VCaP (cell line): Measurements from ENCODE around the gene SLC35A5.
A peak's percentile ranks its signal among the peaks of the same experiment; 100 is the strongest.
"Not testable (repeated sequence)": the region's sequence is repeated elsewhere in the genome, so short reads cannot be mapped to it uniquely, and the experiment has no call there.

Experiments used
- H3K27ac ChIP-seq: fragments of 450-650 bp; 2 replicates; pipeline ENCODE4 v1.5.1; 2017
- CTCF ChIP-seq: fragments of 450-650 bp; conservative IDR thresholded peaks from 2 replicates; pipeline ENCODE4 v1.5.1; 2017; ENCODE audit warnings: mild to moderate bottlenecking, moderate library complexity

SLC35A5 gene

GRCh38 chr3:112561484-112561733 is 436 bp upstream of the SLC35A5 start:
- peak overlapping the region; percentile 85 for H3K27ac ChIP-seq
- no peak for TF ChIP-seq CTCF

- H3K27ac ChIP-seq: not testable (repeated sequence)
Measured at GRCh38 chr3:112564247-112564939, 2.5 kb downstream of the SLC35A5 start.

- H3K27ac ChIP-seq: no peak overlapping the region
- TF ChIP-seq CTCF: no peak
Measured at GRCh38 chr3:112564940-112565305, 3.1 kb downstream of the SLC35A5 start.

GRCh38 chr3:112568642-112569041 is 6.8 kb downstream of the SLC35A5 start:
- no peak overlapping the region for H3K27ac ChIP-seq

GRCh38 chr3:112569265-112569664 is 7.4 kb downstream of the SLC35A5 start:
- H3K27ac ChIP-seq: no peak overlapping the region
- TF ChIP-seq CTCF: no peak

More at GRCh38 chr3:112568642-112569041, 6.8 kb downstream of the SLC35A5 start:
- TF ChIP-seq CTCF: no peak

GRCh38 chr3:112572701-112573100 is 10.9 kb downstream of the SLC35A5 start:
- H3K27ac ChIP-seq: no peak overlapping the region
- no peak for TF ChIP-seq CTCF

GRCh38 chr3:112579232-112579631 is 17.4 kb downstream of the SLC35A5 start:
- no peak overlapping the region for H3K27ac ChIP-seq
- TF ChIP-seq CTCF: no peak

- TF ChIP-seq CTCF: no peak
- H3K27ac ChIP-seq: no peak overlapping the region
Measured at GRCh38 chr3:112579697-112580096, 17.9 kb downstream of the SLC35A5 start.
